GM18499 (cell line): ENCODE measurements around the gene FCRL4.
A peak's percentile ranks its signal among the peaks of the same experiment; 100 is the strongest.

ENCODE experiments used
- ATAC-seq: cut with Tn5 transposase; IDR thresholded peaks from one replicate; pipeline ENCODE4 v1.9.1; 2021; ENCODE audit warnings: moderate number of reproducible peaks; ENCODE audit not compliant: insufficient read depth, unreplicated experiment

FCRL4 gene

DNA sequence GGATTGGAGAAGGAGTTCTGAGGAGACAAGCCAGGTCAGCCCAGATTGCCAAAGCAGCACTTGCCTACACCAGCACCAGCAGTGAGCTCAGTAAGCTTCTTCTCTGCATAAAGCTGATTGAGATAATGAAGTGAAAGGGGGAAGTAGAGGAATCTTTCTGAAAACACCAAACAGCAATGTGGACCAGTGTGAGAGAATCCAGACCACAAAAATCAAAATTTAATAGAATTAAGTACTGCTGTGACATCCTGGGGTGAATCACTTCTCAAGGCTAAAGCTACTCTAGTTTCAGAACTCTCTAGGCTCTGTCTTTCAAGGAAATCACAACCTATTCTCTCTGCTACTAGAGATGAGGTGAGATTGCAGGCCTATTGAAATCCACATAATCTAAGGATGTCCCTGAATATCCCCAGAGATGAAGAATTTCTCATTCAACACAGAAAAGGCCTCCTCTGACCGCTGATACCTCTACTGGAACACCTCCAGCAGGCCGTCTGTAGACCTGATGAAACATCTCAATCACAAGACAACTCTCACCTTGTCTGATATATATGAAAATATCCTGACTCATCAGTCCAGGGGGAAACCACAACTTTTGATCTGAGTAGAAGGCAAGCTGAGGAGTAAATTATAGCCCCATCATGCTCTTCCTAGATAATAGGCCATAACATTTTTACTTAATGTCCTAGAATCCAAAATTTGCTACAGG lies at the start of gene FCRL4:
Gene FCRL4 (minus strand): TSS at position 127 of the 709 bp plus-strand sequence. CDS start 141 bp downstream, outside the sequence.
- peak; percentile 48 for ATAC-seq

DNA sequence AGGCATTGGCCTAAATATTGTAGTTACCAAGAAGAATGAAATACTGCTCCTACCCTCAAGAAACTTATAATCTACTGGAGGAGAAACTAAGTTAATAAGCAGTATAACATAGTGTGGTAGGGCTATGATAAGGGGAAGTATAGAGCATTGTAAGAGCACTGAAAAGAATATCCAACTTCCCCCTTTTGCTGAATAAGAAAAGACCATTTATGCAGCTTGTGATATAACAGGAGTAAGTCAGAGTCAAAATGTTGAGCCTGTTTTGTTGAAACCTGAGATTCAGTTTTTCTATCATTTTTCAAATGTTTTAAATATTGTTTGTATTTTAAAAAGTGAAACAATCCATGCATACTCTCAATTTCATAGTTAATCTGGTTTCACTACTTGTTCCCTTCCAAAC lies 48.3 kb upstream of the FCRL4 start:
- ATAC-seq: no peak

DNA sequence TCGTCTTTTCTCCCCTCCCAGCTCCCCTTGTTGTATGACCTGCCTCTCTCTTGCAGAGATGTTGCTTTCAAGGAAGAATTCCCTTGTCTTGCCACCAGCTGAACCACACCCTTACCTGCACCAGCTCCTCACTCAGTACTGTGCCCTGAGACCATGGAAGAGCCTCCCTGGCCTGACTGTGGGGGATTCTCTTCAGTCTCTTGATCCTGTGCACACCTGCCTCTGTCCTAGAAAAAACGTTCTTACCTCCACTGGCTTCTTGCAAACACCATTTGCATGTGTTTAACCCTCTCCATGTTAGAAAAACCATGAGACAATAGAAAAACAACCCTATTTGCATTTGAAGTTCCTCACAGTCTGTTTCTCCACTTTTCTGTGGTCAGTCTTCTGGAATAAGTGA lies 43.3 kb upstream of the FCRL4 start:
- ATAC-seq: no peak

DNA sequence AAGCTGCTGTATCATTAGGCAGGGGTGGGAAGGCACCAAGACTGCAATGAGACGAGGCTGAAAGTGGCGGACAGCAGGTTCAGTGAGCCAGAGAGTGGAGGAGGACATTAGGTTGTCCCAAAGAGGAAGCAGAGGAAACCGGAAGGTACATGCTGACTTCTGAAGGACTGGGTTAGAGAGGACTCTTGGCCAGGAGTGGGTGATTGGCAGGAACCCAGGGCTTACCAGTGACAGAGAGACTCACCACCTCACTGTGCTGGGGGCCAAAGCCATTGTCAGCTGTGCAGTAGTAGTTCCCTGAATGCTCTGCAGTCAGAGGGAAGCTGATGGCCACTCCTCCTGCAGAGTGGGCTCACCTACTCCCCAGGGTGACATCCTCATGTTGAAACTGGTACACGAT lies 41.9 kb upstream of the FCRL4 start:
- ATAC-seq: no peak

DNA sequence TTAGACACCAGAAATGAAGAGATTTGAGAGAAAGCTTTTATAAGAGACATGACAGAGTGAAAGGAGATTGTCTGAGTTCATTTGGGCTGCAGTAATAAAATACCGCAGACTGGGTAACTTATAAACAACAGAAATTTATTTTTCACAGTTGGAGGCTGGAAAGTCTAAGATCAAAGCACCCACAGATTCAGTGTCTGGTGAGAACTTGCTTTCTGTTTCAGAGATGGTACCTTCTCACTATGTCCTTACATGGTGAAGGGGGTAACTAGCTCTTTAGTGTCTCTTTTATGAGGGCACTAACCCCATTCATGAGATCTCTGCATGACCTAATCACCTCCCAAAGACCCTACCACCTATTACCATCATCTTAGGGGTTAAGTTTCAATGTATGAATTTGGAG lies 30.9 kb upstream of the FCRL4 start:
- ATAC-seq: no peak

DNA sequence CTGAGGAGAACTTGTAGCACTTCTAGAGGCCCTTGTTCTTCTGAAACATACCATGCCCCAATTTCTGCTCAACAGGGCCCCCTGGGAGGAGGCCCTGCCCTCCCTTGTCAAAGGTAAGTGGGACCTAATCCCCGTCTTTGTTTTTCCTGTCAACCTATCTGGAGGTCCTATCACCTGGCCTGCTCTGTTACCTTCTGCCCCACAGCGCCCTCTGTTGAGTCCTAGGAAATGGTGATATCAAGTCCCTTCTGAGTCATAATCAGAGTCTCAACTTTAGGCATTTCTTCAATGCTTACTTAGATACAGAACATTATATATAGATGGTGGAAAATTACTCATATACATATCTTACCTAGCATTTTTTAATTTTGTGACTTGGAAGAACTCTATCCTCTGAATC lies 28.2 kb upstream of the FCRL4 start:
- no peak for ATAC-seq

DNA sequence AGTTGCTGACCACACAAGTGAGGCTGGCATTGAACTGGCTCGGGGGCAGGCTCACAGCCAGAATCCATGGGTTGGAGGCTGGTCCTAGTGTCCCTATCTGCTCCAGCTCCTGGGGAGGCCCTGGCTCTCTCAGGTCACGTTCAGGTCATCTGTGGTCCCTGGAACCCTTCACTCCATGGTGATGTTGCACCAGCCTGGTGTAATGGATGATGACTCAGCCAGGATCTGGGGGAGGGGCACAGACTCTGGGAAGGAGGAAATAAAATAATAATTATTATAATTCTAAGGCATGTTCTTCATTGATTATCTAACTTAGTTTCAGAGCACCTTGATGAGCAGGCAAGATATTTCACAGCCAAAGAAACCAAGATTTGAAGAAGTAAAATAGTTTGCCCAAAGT lies 26.6 kb upstream of the FCRL4 start:
- ATAC-seq: no peak

DNA sequence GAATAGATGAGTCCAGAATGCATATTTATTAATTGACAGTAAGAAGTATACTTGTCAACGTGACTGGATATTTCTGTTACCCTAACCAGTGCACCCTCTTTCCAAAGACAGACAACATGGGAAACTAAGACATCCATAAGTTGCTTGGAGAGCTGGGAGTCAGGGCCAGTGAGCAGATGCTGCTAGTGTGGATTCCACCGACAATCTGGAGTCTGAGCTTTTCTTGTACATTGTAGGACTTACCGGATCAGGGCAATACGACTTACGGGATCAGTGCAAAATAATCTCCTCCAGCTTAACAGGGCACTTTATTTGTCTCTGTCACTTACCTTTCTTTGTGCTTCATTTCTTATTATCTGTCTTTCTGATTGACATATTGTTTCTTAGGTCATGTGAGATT lies 24.6 kb upstream of the FCRL4 start:
- no peak for ATAC-seq

DNA sequence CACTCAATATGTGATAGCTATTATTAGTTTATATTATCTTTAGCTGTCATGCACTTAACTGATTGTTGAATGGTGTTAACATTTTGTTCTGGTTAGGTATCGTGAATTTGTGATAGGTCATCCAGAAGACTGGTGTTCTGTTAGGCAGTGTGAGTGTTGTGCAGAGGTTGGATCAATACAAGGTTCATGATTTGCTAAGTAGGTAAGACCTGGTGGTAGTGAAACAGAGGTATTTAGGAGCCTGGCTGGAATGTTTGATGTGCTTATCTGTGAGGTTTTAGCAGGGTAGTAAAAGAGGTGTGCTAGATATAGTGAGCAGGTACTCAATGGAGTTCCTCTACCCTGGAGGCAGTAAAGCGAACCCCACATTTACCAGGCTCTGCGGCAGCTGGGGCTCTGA lies 20.3 kb upstream of the FCRL4 start:
- no peak for ATAC-seq

DNA sequence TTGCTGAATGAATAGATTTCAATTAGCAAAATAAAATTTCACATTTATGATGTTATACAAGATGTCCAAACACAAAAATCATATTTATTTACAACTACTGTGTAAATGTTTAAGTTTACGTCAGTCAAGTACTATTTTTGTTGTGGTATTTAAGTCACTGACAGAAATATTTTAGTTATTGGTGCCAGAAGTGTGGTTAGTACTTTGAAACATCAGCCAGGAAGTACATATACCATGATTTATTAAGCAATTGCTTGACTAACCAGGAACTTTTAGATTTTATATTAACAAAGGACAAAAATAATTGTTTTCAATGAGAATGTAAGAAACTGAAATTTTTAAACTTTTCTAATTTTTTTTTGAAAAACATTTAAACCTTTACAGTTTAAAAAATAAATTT lies 2.4 kb upstream of the FCRL4 start:
- ATAC-seq: no peak

DNA sequence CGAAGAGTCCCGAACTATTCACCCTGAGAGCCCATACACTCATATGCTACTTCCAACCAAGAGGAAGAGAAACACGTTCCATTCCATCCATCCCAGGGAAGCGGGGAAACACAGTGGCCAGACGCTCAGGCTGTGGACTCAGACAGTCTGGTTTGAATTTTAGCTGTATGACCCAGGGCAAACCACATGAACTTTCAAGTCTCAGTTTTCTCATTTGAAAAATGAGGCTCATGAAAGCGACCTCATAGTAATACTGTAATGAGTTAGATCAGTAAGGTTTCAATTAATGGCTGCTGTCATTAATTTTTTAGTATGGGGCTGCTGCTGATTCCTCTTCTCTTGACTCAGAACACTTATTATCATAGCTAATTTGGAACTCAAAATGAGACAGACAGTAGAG lies 1.5 kb downstream of the FCRL4 start:
- no peak for ATAC-seq

DNA sequence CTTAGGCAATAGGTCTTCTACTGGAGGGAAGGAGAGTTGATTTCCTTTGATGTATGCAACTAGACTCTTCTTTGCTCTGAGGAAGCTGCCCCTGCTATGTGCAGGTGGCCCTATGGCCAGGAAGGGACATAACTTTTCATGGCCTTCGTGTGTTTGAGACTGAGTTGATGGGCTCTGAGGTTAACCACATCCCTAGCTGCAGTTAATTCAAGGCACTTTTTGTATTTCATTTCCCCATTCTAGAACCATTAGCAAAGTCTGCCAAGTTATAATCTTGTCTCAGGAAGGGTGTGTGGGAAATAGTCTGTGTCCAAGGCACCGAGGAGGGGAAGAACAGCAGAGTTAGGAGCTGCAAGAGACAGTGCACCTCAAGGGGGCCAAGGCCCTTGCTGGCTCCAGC lies 2.5 kb downstream of the FCRL4 start:
- peak; percentile 44 for ATAC-seq

DNA sequence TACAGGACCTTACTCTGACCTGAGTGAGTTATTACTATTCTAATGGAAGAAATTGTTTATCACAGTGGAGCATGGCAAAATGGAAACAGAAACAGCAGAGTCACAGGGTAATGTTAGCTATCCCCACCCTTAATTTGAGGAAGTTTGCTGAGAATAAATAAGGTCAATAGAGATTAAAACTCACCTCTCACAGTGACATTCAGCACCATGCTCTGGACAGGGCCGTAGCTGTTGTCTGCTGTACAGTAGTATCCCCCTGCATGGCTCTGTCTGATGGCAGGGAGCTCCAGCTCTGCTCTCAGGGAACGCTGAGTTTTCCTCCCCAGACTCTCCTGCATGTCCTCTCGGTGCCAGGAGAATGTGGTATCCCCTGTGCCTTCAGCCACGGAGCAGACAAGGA lies 11.9 kb downstream of the FCRL4 start:
- no peak for ATAC-seq

DNA sequence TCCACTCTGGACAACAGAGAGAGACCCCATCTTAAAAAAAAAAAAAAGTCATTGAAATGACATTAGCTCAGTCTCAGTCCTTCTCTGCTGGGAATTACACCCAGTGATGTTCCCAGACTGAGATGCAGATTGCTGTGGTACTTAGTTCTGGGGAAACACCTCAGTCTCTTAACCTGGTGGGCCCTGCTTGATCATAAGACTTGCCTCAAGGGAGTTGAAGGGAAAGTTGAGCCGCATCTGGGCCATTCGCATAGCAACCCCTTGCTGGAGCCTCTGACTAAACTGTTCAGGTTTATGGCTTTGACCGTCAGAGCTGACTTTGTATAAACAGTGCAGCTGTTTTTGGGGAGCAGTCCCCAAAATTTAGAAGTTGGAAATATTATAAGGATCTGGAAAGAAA lies 13.4 kb downstream of the FCRL4 start:
- ATAC-seq: no peak

DNA sequence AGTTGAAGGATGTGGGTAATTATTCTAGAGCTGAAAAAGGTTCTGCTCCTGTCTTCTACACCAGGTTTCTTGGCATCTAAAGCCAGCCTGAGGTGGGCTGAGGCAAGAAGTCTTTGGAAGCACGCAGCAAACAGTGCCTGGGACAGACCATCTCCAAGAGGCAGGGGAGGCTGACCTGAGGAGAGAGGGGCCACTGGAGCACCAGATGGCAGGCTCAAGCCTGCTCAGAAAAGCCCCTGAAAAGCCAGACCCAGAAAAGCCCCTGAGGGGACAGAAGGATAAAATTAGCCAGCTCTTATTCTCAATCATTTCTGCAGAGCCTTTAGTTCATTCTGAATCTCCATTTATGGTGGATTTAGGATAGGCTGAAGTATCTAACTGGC lies 17.1 kb downstream of the FCRL4 start:
- no peak for ATAC-seq

DNA sequence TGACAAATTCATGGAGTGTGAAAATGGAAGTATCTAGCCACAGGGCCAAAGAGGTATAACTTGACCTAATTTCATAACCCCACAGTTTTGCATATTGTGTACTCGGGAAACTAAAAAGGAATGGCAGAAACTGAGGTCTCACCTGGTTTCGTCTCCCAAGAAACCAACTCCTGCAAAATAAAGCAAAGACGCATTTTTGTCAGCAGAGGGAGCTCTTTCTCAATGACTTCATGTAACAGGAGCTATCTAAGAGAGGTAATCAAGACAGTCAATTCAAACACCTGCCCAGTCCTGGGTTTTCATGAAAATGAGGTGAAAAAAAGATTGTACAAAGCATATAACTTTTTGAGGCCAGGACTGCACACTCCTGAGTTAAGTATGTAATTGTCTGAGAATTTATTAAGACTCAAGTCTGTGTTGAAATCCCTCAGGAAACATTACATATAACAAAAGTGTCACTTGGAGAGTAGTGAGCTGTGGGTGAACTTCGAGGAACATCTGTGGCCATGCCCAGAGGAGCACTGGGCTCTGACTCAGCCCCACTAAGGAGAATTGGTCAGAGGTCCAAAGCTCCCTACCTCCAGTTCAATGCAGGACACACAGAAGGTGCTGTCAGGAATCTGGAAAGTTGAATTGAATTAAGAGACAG lies 17.6 kb downstream of the FCRL4 start:
- no peak for ATAC-seq

DNA sequence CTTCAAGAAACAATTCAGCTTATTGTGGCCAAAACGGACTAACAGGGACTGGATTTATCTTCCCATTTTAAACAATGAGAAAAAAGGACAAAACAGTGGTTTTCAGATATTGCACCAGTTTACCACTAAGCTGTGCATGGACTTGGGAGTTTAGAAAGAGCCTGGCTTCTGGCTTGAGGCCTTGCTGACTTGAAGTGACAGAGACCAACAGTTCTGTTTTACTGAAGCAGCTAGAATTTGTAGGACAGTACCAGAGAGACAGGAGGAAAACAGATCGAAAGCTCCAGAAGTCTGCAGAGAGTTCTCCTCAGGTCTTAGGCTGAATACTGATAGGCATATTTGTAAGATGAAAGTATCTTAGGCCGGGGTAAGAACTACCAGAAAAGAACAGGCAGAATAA lies 20.5 kb downstream of the FCRL4 start:
- no peak for ATAC-seq

DNA sequence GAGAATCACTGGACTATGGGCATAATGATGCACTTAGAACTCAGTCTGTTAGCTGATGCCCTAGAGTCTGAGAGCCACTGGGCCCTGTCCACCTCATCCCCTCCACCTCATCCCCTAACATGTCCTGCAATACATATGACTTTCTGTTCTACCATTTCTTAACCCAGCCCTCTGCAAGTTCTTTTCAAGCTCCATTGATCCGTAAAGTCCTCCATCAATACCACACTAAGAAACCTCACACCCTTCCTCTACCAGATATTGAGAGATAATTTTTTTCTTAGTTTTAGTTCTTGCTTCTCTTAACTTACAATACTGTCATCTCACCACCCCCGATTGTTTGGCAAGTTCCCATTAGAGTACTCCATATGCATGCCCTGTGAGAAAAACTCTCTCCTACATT lies 22.1 kb downstream of the FCRL4 start:
- ATAC-seq: peak; percentile 75

DNA sequence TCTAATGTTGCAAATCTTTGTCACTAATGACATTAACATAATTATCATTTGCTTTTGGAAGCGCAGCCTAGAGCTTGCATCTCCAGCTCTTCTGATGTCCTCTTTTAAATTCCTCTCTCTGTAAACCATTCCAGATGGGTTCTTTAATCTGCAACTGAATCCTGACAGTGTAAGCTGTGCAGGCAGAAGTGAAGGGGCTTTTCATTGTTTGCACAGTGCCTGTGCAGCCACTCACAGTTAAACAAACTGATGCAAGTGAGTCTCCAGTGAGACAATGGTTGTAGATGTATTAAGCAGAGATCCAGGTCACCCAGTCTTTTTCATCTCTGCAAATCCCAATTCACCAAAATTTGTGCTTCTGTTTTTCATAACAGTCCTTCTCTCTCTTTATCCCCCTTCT lies 23.0 kb downstream of the FCRL4 start:
- ATAC-seq: no peak

DNA sequence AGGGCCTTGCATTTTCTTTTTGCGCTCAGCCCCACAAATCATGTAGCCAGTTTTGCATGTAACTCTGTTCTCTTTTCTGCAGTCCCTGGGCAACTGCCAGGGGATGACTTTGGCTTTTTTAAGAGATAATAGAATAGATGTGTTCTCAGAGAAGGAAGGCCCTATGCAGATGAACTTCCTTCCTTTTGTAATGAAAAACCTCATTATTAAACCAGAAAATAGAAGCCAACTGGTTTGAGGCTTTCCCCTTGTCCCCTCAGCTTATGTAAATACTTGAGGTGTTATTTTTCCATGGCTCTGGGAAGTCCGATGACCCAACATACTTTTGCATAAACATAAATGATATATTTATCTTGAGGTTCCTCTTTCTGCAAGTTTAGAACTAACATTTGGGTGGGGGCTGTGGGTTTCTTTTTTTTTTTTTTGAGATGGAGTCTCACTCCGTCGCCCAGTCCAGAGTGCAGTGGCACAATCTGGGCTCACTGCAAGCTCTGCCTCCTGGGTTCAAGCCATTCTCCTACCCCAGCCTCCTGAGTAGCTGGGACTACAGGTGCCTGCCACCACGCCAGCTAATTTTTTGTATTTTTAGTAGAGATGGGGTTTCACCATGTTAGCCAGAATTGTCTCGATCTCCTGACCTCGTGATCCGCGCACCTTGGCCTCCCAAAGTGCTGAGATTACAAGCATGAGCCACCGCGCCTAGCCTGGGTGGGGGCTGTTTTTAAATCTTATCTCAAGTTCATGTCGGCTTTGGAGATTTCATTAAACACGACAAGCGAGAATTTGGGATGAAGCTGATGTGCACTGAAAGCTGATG lies 31.2 kb downstream of the FCRL4 start:
- no peak for ATAC-seq

DNA sequence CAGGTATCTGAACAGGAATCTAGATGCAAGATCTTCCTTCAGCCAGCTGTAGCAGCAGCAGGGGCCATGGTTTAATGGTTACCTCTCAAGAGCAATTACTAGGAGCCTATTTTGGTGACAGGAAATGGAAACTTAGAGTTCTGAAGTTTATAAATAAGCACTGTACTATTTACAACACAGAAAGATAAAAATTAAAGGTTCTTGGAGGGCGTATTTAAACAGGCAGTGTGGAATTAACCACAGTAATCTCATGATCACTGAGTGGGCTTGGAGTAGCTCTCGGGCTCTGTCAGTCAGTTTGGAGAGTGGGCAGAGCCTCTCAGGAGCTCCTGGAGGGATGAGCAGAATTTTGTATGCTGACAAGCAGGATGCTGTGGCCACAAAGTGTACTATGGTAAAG lies 35.4 kb downstream of the FCRL4 start:
- no peak for ATAC-seq
